Measurements from ENCODE around the gene AP3D1.
"Not testable (repeated sequence)": the region's sequence is repeated elsewhere in the genome, so short reads cannot be mapped to it uniquely, and the experiment has no call there.

The AP3D1 gene
- 156 to 213 (median 188) reads per million in 4 experiments for total RNA-seq

DNA sequence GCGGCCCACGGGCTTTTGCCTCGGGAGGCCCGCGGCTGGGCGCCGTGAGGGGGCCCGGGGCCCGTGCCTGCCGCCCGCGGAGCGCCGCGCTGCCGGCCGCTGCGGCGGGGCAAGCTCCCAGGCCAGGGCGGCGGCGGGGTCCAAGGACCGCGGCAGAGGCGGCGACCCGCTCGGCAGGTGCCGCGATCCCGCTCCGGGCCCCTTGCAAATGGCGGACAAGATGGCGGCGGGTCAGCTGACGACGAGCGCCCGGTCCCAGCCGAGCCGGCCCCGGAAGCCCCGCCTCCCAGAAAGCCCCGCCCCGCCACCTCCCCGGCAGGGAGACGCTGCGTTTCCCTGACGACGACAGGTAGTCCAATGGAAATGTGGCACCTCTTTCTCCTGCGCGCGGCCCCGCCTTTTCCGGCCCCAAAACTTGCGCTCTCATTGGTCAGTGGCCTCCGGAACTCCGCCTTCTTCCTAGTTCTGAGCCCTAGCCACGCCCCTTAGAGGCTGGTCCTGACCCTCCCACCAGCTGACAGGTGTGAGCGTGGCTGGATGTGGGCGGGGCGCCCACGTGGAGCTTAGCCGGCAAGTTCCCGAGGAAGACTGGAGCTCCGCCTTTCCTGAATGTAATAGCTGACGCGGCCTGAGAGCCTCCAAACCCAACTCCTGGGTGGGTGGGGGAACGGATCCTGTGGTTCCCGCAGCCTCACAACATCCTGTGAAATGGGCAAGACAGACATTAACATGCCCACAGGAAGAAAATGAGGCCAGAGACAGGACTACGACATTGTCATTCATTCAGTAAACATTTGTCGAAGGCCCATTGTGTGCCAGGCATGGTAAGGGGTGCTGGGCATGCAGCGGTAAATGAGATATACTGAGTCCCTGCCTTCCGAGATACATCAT is at the start of gene AP3D1:
Gene AP3D1, minus strand, starts transcription at position 228 of the 891 bp plus-strand sequence. CDS start 232 bp downstream, outside the sequence.
- DNase-seq = peak; percentile 99

DNA sequence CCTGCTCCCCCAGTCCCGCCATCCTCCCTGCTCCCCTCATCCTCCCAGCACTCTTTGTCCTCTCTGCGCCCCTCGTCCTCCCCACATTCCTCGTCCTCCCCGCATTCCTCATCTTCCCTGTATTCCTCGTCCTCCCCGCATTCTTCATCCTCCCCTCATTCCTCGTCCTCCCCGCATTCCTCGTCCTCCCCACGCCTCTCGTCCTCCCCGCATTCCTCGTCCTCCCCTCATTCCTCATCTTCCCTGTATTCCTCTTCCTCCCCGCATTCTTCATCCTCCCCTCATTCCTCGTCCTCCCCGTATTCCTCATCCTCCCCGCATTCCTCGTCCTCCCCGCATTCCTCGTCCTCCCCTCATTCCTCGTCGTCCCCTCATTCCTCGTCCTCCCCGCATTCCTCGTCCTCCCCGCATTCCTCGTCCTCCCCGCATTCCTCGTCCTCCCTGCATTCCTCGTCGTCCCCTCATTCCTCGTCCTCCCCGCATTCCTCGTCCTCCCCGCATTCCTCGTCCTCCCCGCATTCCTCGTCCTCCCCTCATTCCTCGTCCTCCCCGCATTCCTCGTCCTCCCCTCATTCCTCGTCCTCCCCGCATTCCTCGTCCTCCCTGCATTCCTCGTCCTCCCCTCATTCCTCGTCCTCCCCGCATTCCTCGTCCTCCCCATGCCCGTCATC is 49.4 kb upstream of the AP3D1 start:
- not testable (repeated sequence) for DNase-seq

DNA sequence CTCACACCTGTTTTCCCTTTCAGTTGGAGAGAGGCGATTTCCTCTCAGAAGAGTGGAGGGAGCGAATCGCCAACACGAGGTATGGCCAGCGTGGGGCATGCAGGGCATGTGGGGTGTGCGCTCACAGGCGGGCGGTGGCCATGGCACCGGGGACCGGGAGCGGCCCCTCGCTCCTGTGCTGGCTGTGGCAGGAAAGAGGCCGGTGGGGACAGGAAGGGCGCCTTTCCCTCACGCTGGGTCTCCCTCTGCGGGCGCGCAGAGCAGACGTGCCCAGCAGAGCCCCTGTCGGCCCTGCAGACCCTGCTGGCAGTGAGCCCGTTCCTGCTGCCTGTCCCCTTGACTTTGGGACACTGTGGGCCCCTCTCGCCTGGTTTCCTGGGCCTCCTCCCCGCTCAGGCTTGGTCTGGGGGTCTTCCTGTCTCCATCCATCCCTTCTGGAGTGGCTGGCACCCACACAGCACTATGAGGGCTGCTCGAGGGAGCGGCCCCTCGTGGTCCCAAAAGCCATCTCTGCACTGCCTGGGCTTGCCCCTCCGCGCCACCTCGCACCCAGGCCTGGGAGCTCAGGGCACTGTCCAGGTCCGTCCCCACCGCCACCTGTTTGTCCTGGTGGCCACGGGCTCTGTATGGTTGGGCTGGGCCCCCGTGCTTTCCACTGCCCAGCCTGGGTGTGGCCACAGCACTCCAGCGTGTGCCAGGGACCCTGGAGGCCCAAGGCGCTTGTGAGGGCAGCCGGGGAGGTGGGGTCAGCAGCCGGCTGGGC is 48.7 kb upstream of the AP3D1 start:
- no peak for DNase-seq

DNA sequence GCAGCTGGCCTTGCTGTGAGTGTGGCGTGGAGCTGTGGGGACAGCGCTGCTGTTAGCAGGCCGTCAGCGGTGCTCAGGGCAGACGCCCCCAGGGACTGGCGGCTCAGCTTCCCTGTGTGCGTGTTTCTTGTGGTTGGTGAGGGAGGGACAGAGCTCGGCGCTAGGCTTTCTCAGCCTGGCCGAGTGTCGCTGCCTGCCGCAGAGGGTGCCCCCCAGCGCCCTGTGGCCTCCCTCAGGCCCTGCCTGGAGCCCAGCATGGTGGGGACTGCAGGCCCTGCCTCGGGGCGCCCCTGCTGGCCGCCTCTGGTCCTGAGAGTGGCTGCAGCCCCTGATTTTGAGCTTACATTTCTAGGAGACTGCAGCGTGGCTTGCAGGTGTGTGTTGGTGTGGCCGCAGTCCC is 47.8 kb upstream of the AP3D1 start:
- no peak for DNase-seq

DNA sequence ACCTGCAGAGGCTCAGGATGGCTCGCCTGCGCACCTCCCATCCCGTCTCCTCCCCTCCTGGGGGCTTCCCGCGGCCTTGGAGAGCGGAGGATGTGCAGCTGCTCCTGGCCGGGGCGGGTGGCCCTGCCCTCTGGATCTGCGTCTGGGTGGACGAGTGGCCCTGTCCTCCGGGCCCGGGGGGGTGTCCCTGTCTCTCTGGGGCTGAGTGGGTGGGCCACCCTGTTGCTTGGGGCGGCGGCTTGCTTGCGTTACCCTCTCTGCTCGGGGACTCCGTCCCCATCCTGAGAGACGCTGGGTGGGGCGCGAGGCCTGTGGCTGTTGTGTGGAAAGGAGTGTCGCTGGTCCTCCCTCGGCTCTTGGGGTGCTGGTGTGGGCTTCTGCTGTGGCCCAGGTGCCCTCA is 47.0 kb upstream of the AP3D1 start:
- DNase-seq = no peak

DNA sequence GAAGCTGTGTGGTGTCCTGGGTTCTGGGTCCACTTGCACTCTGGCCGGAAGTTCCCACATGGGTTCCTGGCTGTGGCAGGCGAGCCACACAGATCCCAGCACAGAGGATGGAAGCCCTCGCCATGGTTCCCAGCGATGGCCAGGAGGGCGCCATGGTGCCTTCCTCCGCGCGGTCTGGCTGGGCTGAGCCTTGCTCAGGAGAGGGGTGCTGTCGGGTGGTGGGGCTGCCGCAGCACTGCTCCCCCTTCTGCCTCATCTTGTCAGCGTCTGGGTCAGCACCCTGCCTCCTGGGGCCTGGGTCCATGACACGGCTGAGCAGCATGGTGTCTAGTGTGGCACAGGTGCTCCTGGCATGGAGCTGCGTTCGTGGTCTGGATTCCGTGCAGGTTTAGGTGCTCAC is 45.9 kb upstream of the AP3D1 start:
- DNase-seq = no peak

DNA sequence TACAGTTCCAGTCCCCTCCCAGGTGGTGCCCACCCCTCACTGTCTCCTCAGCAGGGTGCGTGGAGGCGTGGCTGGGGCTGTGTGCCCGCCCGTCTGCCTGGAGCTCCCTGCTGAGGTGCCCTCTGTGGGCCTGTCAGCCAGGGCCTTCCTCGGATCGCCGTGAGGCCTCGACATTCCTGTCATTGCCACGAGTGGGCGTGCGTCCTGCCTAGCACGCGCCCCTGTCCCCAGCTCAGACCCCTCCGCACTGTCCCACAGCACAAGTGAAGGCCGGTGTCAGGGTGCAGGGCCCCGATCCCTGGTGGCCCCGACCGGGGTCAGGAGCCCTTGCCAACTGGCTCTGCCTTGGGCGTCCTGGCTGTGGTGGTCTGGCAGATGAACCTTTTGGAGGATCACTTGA is 44.5 kb upstream of the AP3D1 start:
- DNase-seq = no peak

DNA sequence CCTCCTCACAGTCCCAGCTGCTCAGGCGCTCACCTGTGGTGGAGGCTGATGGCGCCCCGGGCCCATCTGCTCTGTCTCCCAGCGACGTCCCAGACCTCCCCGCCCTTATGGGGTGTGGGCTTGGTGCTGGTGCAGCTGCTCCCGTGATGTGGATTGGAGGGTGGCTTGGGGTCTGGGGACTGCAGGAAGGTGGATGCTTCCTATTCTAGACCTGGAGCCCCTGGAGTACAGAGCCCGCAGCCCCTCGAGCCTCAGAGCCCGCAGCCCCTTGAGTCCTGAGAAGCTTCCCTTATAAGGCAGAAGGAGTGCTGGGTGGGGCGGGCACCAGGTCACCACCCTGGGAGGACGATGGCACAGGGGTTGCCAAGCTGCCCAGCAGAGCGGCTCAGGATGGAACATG is 44.0 kb upstream of the AP3D1 start:
- DNase-seq = no peak

DNA sequence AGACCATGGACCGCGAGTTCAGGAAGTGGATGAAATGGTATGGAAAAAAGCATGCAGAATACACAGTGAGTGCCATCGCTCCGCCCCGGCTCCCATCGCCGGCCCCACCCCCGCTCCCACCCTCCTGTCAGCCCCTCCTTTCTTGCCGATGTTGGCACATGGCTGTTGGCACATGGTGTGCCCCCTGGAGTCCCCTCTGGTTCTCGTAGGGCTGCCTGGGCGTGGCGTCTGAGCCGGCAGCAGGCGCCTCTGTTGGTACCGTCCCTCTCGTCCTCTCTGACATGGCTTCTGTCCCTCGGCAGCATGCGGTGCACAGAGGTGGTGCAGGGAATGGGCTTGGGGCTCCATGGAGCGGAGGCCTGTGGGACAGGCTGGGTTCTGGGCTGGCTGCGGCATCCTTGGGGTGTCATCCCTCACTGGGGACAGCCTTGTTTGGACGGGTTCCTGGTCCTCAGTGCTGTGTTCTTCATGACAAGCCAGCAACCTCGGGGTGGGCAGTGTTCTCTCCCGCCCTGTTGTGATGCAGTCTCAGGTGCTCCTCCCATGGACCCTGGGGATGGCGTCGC is 43.2 kb upstream of the AP3D1 start:
- no peak for DNase-seq

DNA sequence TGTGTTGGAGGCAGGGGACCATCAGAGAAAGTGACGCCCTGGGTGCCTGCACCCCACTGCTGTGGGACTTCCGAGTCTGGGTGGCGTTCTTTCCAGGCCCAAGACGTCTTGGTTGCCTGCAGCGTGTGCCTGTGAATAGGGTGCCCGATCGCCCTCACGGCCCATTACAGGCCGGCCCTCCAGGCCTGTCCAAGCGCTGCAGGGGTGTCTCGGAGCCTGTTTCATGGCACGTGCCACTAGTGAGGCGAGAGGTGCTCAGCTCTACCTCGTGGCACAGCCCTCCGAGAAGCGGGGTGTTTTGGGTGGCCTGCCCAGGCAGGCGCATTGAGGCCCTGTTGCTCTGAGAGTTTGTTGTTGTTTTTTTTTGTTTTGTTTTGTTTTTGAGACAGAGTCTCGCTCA is 42.4 kb upstream of the AP3D1 start:
- no peak for DNase-seq

DNA sequence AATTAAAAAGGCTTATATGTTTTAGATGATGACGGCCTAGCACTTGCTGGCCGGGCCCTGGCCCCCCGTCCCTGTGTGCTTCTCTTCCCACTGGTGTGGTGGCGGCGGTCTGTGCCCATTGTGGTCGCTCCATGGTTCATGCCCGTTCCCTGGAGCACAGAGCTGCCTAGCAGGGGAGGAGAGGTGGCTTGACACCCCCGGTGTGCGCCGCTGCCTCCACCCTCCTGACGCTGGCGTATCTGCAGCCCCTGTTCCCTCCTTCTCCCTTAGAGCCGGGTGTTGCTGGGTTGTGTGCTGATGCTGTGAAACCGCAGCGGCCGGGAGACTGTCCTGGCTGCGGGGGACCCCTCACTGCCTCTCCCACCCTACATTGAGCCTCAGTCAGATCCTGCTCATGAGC is 41.5 kb upstream of the AP3D1 start:
- no peak for DNase-seq

DNA sequence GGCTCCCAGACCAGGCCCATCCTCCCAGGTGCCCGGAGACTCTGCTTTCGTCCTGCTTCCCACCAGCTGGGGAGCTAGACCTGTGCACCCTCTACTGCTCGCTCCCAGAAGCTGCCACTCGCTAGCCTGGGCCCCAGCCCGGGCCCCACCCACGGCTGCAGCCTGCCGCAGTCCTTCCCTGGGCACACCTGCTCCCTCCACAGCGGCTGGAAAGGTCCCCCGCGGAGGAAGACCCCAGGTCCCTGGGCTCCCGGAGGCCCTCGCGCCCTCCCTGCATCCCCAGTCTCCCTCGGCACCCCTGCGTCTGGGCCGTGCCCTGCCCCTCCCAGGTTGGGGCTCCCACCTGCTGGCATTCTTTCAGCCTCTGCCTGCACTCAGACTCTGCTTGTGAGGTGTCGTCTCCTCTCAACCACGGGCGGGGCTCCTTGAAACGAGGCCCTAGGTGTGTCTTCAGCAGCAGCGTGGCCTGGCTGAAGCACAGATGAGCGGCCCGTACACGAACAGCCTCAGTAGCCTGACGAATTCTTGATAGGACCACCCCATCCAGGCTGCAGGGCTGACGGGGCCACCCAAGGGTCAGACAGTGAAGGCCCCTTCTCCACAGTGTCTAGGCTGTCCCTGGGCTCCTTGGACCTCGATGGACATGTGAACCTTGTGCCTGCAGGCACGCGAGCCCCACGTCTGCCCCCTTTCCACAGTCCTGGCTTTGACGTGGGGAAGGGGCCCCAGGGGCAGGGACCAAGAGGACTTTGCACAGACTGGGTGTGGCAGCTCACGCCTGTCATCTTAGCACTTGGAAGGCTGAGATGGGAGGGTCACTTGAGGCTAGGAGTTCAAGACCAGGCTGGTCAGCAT is 40.3 kb upstream of the AP3D1 start:
- no peak for DNase-seq

DNA sequence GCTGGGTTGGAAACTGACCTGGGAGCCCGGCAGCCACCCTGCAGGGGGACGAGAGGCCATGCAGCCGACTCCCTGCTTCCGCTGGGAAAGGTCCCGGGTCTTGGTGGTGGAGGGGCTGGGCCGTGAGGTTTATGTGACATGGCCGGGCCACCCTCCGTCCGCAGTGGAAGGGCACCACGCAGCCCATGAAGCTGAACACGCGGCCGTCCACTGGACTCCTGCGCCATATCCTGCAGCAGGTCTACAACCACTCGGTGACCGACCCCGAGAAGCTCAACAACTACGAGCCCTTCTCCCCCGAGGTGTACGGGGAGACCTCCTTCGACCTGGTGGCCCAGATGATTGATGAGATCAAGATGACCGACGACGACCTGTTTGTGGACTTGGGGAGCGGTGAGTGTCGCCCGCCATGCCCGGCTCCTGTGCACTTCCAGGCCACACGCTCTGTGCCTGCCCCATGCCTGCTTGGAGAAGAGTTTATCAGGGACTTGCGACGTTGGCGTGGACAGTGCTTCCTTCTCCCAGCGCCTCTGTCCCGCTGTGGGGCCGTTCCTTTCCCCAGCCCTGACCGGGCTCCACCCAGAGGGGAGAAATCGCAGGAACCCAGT is 39.6 kb upstream of the AP3D1 start:
- no peak for DNase-seq

DNA sequence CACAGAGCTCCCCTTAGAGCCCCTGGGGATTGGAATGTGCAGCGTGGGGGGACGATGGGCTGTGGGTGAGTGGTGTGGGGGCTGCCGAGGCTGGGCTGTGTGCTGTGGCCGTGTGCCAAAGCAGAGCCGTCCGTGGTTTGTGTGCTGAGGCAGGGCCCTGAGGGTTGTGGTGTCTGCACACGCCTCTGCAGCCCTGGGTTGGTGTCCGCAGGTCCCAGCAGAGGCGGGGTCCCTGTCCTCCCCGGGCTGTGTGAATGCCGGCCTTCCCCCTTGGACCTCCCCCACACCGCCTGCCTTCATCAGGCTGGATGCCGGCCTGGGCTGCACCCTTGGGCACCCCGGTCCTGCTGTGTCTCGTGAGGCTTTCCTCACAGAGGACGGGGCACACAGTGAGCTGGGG is 38.5 kb upstream of the AP3D1 start:
- no peak for DNase-seq

DNA sequence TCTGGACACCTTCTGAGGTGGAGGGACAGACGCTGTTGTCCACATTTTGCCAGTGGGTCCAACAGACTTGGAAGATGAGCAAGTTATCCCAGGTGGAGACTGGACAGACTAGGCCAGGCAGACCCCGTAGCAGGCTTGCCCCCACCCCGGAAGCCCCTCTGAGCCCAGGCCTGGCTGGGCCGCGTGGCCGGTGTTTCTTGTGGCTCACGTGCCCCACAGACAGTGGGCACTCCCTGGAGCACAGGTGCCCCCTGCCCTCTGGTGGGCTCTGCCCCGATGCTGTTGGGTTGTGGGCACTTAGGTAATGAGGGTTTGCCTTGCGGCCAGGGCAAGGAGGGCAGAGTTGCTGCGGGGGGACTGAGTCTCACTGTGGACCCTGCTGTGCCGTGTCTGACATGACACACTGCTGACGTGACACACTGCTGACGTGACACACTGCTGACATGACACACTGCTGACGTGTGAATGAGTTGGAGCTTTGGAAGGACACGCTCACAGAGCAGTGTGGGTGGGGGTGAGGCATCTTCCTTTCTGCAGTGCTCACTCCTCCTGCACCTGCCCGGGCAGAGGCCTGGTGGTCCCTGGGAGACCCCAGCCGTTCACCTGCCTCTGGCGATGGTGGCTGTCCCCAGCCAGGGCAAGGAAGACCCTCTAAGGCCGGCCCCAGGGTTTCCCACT is 37.5 kb upstream of the AP3D1 start:
- no peak for DNase-seq

DNA sequence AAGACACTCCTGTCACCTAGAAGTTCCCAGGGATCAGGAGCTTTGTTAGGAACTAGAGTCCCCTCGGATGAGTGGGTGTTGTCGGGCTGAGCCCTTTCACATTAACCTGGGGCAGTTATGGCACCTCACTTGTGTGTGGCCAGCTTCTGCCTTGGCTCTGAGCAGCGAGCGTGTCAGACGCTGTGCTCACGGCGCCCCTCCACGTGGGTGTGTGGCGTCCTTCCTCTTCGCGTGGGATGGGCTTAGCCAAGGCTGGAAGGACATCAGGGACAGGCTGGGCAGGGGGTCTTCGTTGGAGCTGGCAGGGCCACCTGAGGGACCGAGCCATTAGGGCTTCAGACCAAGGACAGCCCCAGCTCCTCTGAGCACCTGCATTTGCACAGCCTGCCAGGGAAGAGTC is 35.8 kb upstream of the AP3D1 start:
- no peak for DNase-seq

DNA sequence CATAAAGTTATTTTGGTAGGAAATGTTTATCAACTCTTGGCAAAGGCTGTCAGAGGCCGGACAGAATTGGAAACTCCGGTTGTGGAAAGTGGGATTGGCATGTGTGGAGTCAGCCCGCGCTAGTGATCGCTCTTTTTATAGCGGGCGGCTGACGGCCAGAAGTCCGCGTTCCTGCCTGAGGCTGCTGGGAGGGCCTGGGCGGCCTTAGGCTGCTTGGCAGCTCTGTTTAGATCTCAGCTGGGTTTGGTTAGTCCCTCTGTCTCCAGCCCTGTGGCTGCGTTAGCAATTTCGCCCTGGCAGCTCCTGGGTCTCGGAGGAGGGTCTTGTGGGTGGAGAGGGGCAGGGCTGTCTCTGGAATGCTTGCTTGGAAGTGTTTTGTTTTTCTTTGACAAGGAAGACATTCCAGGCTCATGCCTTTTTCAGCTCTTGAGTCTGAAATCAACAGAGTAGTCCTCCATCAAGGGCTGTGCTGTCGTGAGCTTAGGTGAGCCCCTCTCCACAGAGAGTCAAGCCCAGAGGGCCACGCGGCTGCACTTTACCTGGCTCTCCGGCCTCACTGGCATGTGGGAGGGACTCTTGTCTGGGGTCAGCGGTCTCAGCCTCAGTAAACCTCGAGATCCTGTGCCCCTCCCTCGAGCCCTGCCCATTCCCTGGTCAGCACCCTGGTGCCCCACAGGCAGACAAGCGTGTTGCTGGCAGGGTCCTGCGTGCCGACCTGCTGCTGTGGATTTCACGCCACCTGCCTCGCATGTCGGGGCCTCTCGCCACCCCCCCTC is 34.9 kb upstream of the AP3D1 start:
- no peak for DNase-seq

DNA sequence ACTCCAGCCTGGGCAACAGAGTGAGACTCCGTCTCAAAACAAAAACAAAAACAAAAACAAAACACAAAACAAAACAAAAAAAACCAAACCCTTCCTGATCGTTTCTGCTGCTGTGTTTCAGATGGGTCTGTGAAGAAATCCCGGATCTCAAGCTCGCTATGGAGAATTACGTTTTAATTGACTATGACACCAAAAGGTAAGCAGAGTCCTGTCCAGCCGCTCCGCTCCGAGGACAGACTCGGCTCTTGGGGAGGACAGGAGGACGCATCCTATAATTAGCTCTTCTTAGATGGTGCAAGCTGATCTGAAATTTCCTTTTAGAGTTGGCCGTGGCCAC is 34.3 kb upstream of the AP3D1 start:
- no peak for DNase-seq

DNA sequence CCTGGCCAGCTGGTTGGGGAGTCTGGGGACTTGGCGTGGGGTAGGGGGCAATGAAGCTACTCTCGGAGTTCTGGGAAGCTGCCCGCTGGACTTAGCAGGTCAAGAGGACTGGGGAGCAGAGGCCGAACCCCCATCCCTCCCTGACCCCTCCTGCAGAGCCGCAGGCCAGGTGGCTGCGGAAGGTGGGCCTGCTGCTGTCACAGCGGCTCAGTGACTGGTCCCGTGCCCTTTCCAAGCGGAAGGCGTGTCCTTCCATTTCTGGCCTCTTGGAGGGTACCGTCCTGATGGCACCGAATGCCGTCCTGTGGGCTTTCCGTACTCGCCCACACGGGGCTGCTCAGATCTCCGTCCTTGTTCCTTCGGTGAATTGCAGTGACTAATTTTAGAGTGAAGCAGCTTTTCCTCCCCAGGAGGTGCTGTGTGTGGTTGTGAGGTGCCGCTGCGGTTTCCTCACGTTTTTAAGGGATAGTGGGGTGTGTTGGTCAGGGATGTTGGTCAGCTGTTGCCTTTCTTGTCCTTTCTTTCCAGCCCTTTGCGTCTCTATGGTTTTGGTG is 33.1 kb upstream of the AP3D1 start:
- no peak for DNase-seq

DNA sequence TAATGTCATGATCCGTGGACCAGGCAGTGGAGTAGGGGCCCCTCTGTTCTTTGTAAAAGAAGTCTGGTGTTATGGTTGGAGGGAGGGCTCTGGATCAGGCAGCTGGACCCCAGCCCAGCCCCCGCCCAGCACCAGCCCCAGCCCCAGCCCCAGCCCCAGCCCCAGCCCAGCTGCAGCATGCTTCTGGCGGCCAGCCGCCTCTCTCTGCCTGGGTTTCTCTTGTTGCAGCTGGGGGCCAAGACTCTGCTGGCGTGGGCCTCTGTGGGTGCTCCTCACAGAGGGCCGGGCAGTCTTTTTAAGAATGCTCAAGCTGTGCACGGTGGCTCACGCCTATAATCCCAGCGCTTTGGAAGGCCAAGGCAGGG is 30.2 kb upstream of the AP3D1 start:
- DNase-seq = no peak
